SU-DHL-6 (cell line): ENCODE measurements around the gene ATP2A1.

Source experiments
- H2AFZ ChIP-seq: fragments of 200-600 bp; sonication (generic); 2 replicates; pipeline ENCODE4 v1.6.1; 2014; ENCODE audit warnings: low read depth, mild to moderate bottlenecking, moderate library complexity, mixed read lengths, antibody characterized with exemption, low read length; ENCODE audit not compliant: severe bottlenecking
- H3F3A ChIP-seq: fragments of 200-600 bp; shearing (Covaris generic); 2 replicates; pipeline ENCODE4 v1.6.0; 2016; ENCODE audit warnings: antibody characterized with exemption, mild to moderate bottlenecking; ENCODE audit not compliant: insufficient read depth
- H3K27ac ChIP-seq: fragments of 200-600 bp; sonication (generic); 2 replicates; pipeline ENCODE4 v1.5.1; 2016; ENCODE audit warnings: low read depth, mild to moderate bottlenecking, low read length, moderate library complexity, mixed read lengths
- H3K27me3 ChIP-seq: fragments of 200-600 bp; sonication (generic), shearing (Covaris generic); 2 replicates; pipeline ENCODE4 v1.6.0; 2014; ENCODE audit warnings: mild to moderate bottlenecking, low read length
- H3K36me3 ChIP-seq: fragments of 200-600 bp; sonication (generic); 2 replicates; pipeline ENCODE4 v1.6.1; 2014; ENCODE audit warnings: mild to moderate bottlenecking, low read length, mixed read lengths
- H3K4me2 ChIP-seq: fragments of 300-600, 200-600 bp; shearing (Covaris generic), sonication (generic); 2 replicates; pipeline ENCODE4 v1.6.0; 2014; ENCODE audit warnings: low read length, low read depth, mild to moderate bottlenecking; ENCODE audit not compliant: poor library complexity, severe bottlenecking
- H3K4me3 ChIP-seq: fragments of 200-600 bp; sonication (generic); 2 replicates; pipeline ENCODE4 v1.5.1; 2014; ENCODE audit warnings: antibody characterized with exemption, low read length, mild to moderate bottlenecking, mixed read lengths; ENCODE audit not compliant: insufficient read depth, poor library complexity, severe bottlenecking
- H3K79me2 ChIP-seq: fragments of 200-600 bp; sonication (generic); 2 replicates; pipeline ENCODE4 v1.6.1; 2014; ENCODE audit warnings: mild to moderate bottlenecking, low read length, moderate library complexity; ENCODE audit not compliant: insufficient read depth
- H3K9ac ChIP-seq: fragments of 200-600 bp; sonication (generic); 2 replicates; pipeline ENCODE4 v1.7.0; 2014; ENCODE audit warnings: mild to moderate bottlenecking, low read length
- H3K9me2 ChIP-seq: fragments of 200-600 bp; sonication (generic); replicated peaks from 2 replicates; pipeline ENCODE4 v1.6.1; 2014; ENCODE audit warnings: low read length; ENCODE audit not compliant: insufficient read depth
- H3K9me3 ChIP-seq: fragments of 200-600 bp; sonication (generic); 2 replicates; pipeline ENCODE4 v1.6.1; 2014; ENCODE audit warnings: low read length, mixed read lengths; ENCODE audit not compliant: insufficient read depth
- H4K20me1 ChIP-seq: fragments of 200-600 bp; sonication (generic); 2 replicates; pipeline ENCODE4 v1.6.1; 2014; ENCODE audit warnings: low read depth, mild to moderate bottlenecking, antibody characterized with exemption, low read length, moderate library complexity, mixed read lengths
- CTCF ChIP-seq: fragments of 200-600 bp; sonication (generic); IDR thresholded peaks from one replicate; pipeline ENCODE4 v1.5.1; 2017; ENCODE audit warnings: antibody characterized with exemption, mild to moderate bottlenecking, low read length, moderate library complexity; ENCODE audit not compliant: insufficient read depth, poor library complexity, severe bottlenecking
- EZH2phosphoT487 ChIP-seq: fragments of 200-600 bp; sonication (generic), shearing (Covaris generic); conservative IDR thresholded peaks from 2 replicates; pipeline ENCODE4 v1.6.1; 2018; ENCODE audit warnings: mild to moderate bottlenecking, antibody characterized with exemption, low read length, moderate library complexity, mixed read lengths

The ATP2A1 gene

GRCh38 chr16:28836761-28837064 is 41.6 kb upstream of the ATP2A1 start:
- Histone ChIP-seq H3F3A (peaks cover 29% of the 10 kb centered on the region), H3K9me3 (no peaks in the 10 kb centered on the region), H3K36me3 (peaks cover 28% of the 10 kb centered on the region; the same call in 1 of the 2 replicates), H3K9ac (no peak overlapping the region), H3K79me2 (no peaks in the 10 kb centered on the region), H2AFZ (no peak overlapping the region), H4K20me1 (no peaks in the 10 kb centered on the region), H3K4me2 (no peak overlapping the region), H3K27ac (no peak overlapping the region), H3K4me3 (no peak overlapping the region), H3K27me3 (no peaks in the 10 kb centered on the region), H3K9me2 (no peaks in the 10 kb centered on the region)
- no peak for TF ChIP-seq CTCF
- TF ChIP-seq EZH2phosphoT487, result no peak

- Histone ChIP-seq H2AFZ (no peak overlapping the region), H3K4me3 (no peak overlapping the region), H3K79me2 (no peaks in the 10 kb centered on the region), H4K20me1 (no peaks in the 10 kb centered on the region), H3K9ac (no peak overlapping the region), H3F3A (peaks cover 29% of the 10 kb centered on the region), H3K9me2 (no peaks in the 10 kb centered on the region), H3K27me3 (no peaks in the 10 kb centered on the region), H3K9me3 (no peaks in the 10 kb centered on the region), H3K4me2 (no peak overlapping the region), H3K27ac (no peak overlapping the region), H3K36me3 (peaks cover 17% of the 10 kb centered on the region; the same call in 1 of the 2 replicates)
- TF ChIP-seq CTCF (no peak), EZH2phosphoT487 (no peak)
Measured at GRCh38 chr16:28837672-28838557, 40.4 kb upstream of the ATP2A1 start.

GRCh38 chr16:28838558-28838918 is 39.8 kb upstream of the ATP2A1 start:
- H3K27ac ChIP-seq, result no peak overlapping the region
- no peak overlapping the region for H2AFZ ChIP-seq
- peaks cover 12% of the 10 kb centered on the region; the same call in 1 of the 2 replicates for H3K36me3 ChIP-seq
- H4K20me1 ChIP-seq, result no peaks in the 10 kb centered on the region
- TF ChIP-seq CTCF (no peak), EZH2phosphoT487 (no peak)
- H3K9ac ChIP-seq, result no peak overlapping the region
- no peak overlapping the region for H3K4me3 ChIP-seq
- H3F3A ChIP-seq, result peaks cover 29% of the 10 kb centered on the region
- H3K9me2 ChIP-seq, result no peaks in the 10 kb centered on the region
- no peaks in the 10 kb centered on the region for H3K9me3 ChIP-seq
- no peaks in the 10 kb centered on the region for H3K79me2 ChIP-seq
- H3K4me2 ChIP-seq, result no peak overlapping the region
- H3K27me3 ChIP-seq, result no peaks in the 10 kb centered on the region
